HepG2 (cell line): ENCODE measurements around the gene ACTN1.

Source experiments
- ATF6 ChIP-seq: sonication (generic); formaldehyde crosslinking; conservative IDR thresholded peaks from 2 replicates; pipeline ENCODE4 v1.4.0; 2020; ENCODE audit warnings: missing genetic modification reagents
- EP300 ChIP-seq, 3 experiments: sonication (generic) in 1 of 3; formaldehyde crosslinking in 1 of 3; IDR thresholded peaks; 2 replicates each; pipeline versions ENCODE4 v1.5.1 to v1.6.1; 2011 to 2020; ENCODE audit warnings: low read depth in 2 of 3, low read length in 2 of 3, borderline replicate concordance in 1 of 3, improper control_type of control experiment in 1 of 3, mild to moderate bottlenecking in 1 of 3, missing genetic modification reagents in 1 of 3, moderate library complexity in 1 of 3
- GABPA ChIP-seq, 2 experiments: IDR thresholded peaks; 2 replicates each; pipeline ENCODE4 v1.6.1; 2011 to 2016; ENCODE audit warnings: low read depth in 2 of 2, low read length in 1 of 2, missing biosample characterization in 1 of 2, missing genetic modification characterization in 1 of 2
- NONO ChIP-seq, 2 experiments: fragments of 450-650 bp in 1 of 2; sonication (generic) in 1 of 2; formaldehyde crosslinking in 1 of 2; IDR thresholded peaks in 1 of 2; conservative IDR thresholded peaks in 1 of 2; 2 replicates each; pipeline versions ENCODE4 v1.6.1 to v1.8.0; 2017 to 2022; ENCODE audit warnings: mild to moderate bottlenecking in 1 of 2, missing genetic modification reagents in 1 of 2, moderate library complexity in 1 of 2
- POLR2A ChIP-seq, 2 experiments: IDR thresholded peaks; 2 replicates each; pipeline ENCODE4 v1.6.1; 2011; ENCODE audit warnings: low read depth in 2 of 2, low read length in 2 of 2, mild to moderate bottlenecking in 1 of 2, moderate library complexity in 1 of 2; ENCODE audit not compliant: insufficient read depth in 1 of 2
- POLR2AphosphoS5 ChIP-seq: IDR thresholded peaks from 2 replicates; pipeline ENCODE4 v1.6.1; 2012; ENCODE audit warnings: low read depth, low read length
- RXRA ChIP-seq: sonication (generic); formaldehyde crosslinking; IDR thresholded peaks from 2 replicates; pipeline ENCODE4 v1.5.1; 2020; ENCODE audit warnings: missing genetic modification reagents
- SNRNP70 ChIP-seq: fragments of 200-400 bp; formaldehyde crosslinking; IDR thresholded peaks from 2 replicates; pipeline ENCODE4 v1.6.1; 2017; ENCODE audit warnings: mild to moderate bottlenecking, low read depth, low read length, moderate library complexity
- ZBTB1 ChIP-seq: sonication (generic); formaldehyde crosslinking; IDR thresholded peaks from 2 replicates; pipeline ENCODE4 v1.4.0; 2020; ENCODE audit warnings: missing genetic modification reagents, borderline replicate concordance
- TF ChIP-seq, protein P1 (sequence below): sonication (generic); formaldehyde crosslinking; IDR thresholded peaks from 2 replicates; pipeline ENCODE4 v1.5.0; 2020; ENCODE audit warnings: mild to moderate bottlenecking, missing genetic modification reagents, moderate library complexity

- no peak for TF ChIP-seq ATF6
- TF ChIP-seq NONO (IDR thresholded peaks at IDR 0.05), result no peak
- TF ChIP-seq NONO (CRISPR knock-in tag; conservative IDR thresholded peaks at IDR 0.05), result no peak
- no peak for TF ChIP-seq GABPA (IDR thresholded peaks at IDR 0.05; ENCODE audit: low read depth, low read length)
- TF ChIP-seq GABPA (CRISPR knock-in tag; IDR thresholded peaks at IDR 0.05; ENCODE audit: low read depth), result no peak
- no peak for TF ChIP-seq POLR2A (IDR thresholded peaks at IDR 0.05; ENCODE audit: insufficient read depth in 1 of 2, low read depth in 2 of 2, low read length in 2 of 2)
- TF ChIP-seq ZBTB1, result no peak
- TF ChIP-seq, protein P1, sequence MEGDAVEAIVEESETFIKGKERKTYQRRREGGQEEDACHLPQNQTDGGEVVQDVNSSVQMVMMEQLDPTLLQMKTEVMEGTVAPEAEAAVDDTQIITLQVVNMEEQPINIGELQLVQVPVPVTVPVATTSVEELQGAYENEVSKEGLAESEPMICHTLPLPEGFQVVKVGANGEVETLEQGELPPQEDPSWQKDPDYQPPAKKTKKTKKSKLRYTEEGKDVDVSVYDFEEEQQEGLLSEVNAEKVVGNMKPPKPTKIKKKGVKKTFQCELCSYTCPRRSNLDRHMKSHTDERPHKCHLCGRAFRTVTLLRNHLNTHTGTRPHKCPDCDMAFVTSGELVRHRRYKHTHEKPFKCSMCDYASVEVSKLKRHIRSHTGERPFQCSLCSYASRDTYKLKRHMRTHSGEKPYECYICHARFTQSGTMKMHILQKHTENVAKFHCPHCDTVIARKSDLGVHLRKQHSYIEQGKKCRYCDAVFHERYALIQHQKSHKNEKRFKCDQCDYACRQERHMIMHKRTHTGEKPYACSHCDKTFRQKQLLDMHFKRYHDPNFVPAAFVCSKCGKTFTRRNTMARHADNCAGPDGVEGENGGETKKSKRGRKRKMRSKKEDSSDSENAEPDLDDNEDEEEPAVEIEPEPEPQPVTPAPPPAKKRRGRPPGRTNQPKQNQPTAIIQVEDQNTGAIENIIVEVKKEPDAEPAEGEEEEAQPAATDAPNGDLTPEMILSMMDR, result no peak
- TF ChIP-seq EP300 (IDR thresholded peaks at IDR 0.05; ENCODE audit: low read depth in 2 of 2, low read length in 2 of 2), result no peak
- TF ChIP-seq EP300 (CRISPR knock-in tag; IDR thresholded peaks at IDR 0.05; ENCODE audit: borderline replicate concordance), result no peak
- TF ChIP-seq RXRA (CRISPR knock-in tag), result no peak
- no peak for TF ChIP-seq POLR2AphosphoS5
- TF ChIP-seq SNRNP70, result no peak
Observed at GRCh38 chr14:68968051-68968450, 11.1 kb downstream of the ACTN1 start.
